HepG2 (cell line): Measurements from ENCODE around the gene RPL18. TPM values are rescaled to one million over a fixed set of nuclear protein-coding genes. Genes with fewer than 3 reads are reported as not detected.

Source experiments
- ATF3 ChIP-seq: sonication (generic); formaldehyde crosslinking; IDR thresholded peaks from 2 replicates; pipeline ENCODE4 v1.4.0; 2020; ENCODE audit warnings: missing genetic modification reagents
- BRF2 ChIP-seq: sonication (generic); formaldehyde crosslinking; IDR thresholded peaks from 2 replicates; pipeline ENCODE4 v1.8.1; 2022; ENCODE audit warnings: mild to moderate bottlenecking, missing genetic modification reagents
- DNMT1 ChIP-seq: sonication (generic); formaldehyde crosslinking; IDR thresholded peaks from 2 replicates; pipeline ENCODE4 v1.5.1; 2020; ENCODE audit warnings: mild to moderate bottlenecking, missing genetic modification reagents
- EEA1 ChIP-seq: sonication (generic); formaldehyde crosslinking; IDR thresholded peaks from 2 replicates; pipeline ENCODE4 v1.5.1; 2020; ENCODE audit warnings: mild to moderate bottlenecking, missing genetic modification reagents, borderline replicate concordance
- ELF4 ChIP-seq: sonication (generic); formaldehyde crosslinking; IDR thresholded peaks from 2 replicates; pipeline ENCODE4 v1.5.0; 2020; ENCODE audit warnings: missing genetic modification reagents, mild to moderate bottlenecking, moderate library complexity, borderline replicate concordance
- HDAC2 ChIP-seq: sonication (generic); formaldehyde crosslinking; IDR thresholded peaks from 2 replicates; pipeline ENCODE4 v1.4.0; 2020; ENCODE audit warnings: missing genetic modification reagents
- HMGA1 ChIP-seq: sonication (generic); formaldehyde crosslinking; conservative IDR thresholded peaks from 2 replicates; pipeline ENCODE4 v1.4.0; 2020; ENCODE audit warnings: missing genetic modification reagents
- LRRFIP1 ChIP-seq: sonication (generic); formaldehyde crosslinking; conservative IDR thresholded peaks from 2 replicates; pipeline ENCODE4 v1.4.0; 2020; ENCODE audit warnings: missing genetic modification reagents
- NR2F2 ChIP-seq: IDR thresholded peaks from 2 replicates; pipeline ENCODE4 v1.6.1; 2012; ENCODE audit warnings: low read depth, inconsistent platforms, borderline replicate concordance
- ONECUT2 ChIP-seq: sonication (generic); formaldehyde crosslinking; IDR thresholded peaks from 2 replicates; pipeline ENCODE4 v1.4.0; 2020; ENCODE audit warnings: missing genetic modification reagents
- ZBTB42 ChIP-seq: sonication (generic); formaldehyde crosslinking; IDR thresholded peaks from 2 replicates; pipeline ENCODE4 v1.5.0; 2020; ENCODE audit warnings: mild to moderate bottlenecking, missing genetic modification reagents
- ZC3H13 ChIP-seq: sonication (generic); formaldehyde crosslinking; IDR thresholded peaks from 2 replicates; pipeline ENCODE4 v1.8.1; 2023; ENCODE audit warnings: mild to moderate bottlenecking, missing genetic modification reagents, moderate library complexity
- ZMYM4 ChIP-seq: sonication (generic); formaldehyde crosslinking; IDR thresholded peaks from 2 replicates; pipeline ENCODE4 v1.8.1; 2023; ENCODE audit warnings: mild to moderate bottlenecking, missing genetic modification reagents
- ZNF280D ChIP-seq: sonication (generic); formaldehyde crosslinking; IDR thresholded peaks from 2 replicates; pipeline ENCODE4 v1.5.1; 2020; ENCODE audit warnings: mild to moderate bottlenecking, missing genetic modification reagents
- ZNF672 ChIP-seq: sonication (generic); formaldehyde crosslinking; IDR thresholded peaks from 2 replicates; pipeline ENCODE4 v1.8.1; 2022; ENCODE audit warnings: missing genetic modification reagents
- ZNF800 ChIP-seq: sonication (generic); formaldehyde crosslinking; IDR thresholded peaks from 2 replicates; pipeline ENCODE4 v1.4.0; 2020; ENCODE audit warnings: missing genetic modification reagents
- ZSCAN21 ChIP-seq: sonication (generic); formaldehyde crosslinking; IDR thresholded peaks from 2 replicates; pipeline ENCODE4 v1.8.0; 2022; ENCODE audit warnings: mild to moderate bottlenecking, missing genetic modification reagents, moderate library complexity, borderline replicate concordance
- polyA plus RNA-seq, 8 experiments: library from polyadenylated mRNA; depleted of rRNA in 3 of 8; stranded (reverse) in 7 of 8; unstranded in 1 of 8; fragments of >200 nt; fragmentation: Illumina TruSeq in 4 of 8; extraction: Trizol in 4 of 8; gene quantifications; 2 replicates each; pipeline versions ENCODE4 v1.2.1 to v1.2.3, GENCODE V29; 2011 to 2016; ENCODE audit warnings: low read depth in 4 of 8, missing spikeins in 1 of 8, mixed read lengths in 1 of 8; ENCODE audit not compliant: insufficient read depth in 1 of 8
- total RNA-seq, 5 experiments: library from RNA; depleted of rRNA; stranded (reverse); fragments of >200 nt; fragmentation: Illumina TruSeq; extraction: Trizol; gene quantifications; 2 replicates each; pipeline ENCODE4 v1.2.3, GENCODE V29; 2016; ENCODE audit warnings: low read depth in 1 of 5

The RPL18 gene
- total and polyA plus RNA-seq, 2 of the 13 experiments (the other 11 are each of a cell fraction or from before 2014, with no cell fraction given): 1,485 to 1,639 TPM

GRCh38 chr19:48627201-48627864 lies 8.4 kb upstream of the RPL18 start (continued):
- no peak for TF ChIP-seq BRF2
- TF ChIP-seq HDAC2 (CRISPR knock-in tag): no peak
- TF ChIP-seq ZNF800 (CRISPR knock-in tag): no peak
- TF ChIP-seq LRRFIP1 (CRISPR knock-in tag): no peak
- no peak for TF ChIP-seq HMGA1
- no peak for TF ChIP-seq ZSCAN21 (CRISPR knock-in tag)
- no peak for TF ChIP-seq NR2F2
- TF ChIP-seq DNMT1 (CRISPR knock-in tag): no peak
- no peak for TF ChIP-seq ZNF672 (CRISPR knock-in tag)
- no peak for TF ChIP-seq ATF3 (CRISPR knock-in tag)
- TF ChIP-seq EEA1 (CRISPR knock-in tag): no peak
- no peak for TF ChIP-seq ZNF280D
- no peak for TF ChIP-seq ELF4 (CRISPR knock-in tag)
- no peak for TF ChIP-seq ZBTB42 (CRISPR knock-in tag)
- no peak for TF ChIP-seq ZC3H13
- TF ChIP-seq ZMYM4 (CRISPR knock-in tag): no peak
- TF ChIP-seq ONECUT2: no peak
